SK-MEL-5 (cell line): ENCODE measurements around the gene ESPNL. TPM values are rescaled to one million over a fixed set of nuclear protein-coding genes. Genes with fewer than 3 reads are reported as not detected.

Source experiments
- DNase-seq: peaks from one replicate; pipeline ENCODE4 v3.0.0-alpha.2; 2016; ENCODE audit warnings: low read depth, low spot score
- in situ Hi-C: cut with HindIII; loops from 2 replicates; pipeline ENCODE4 v1.10.0; 2016; ENCODE audit warnings: low sequenced_read_pairs, high pct_unique_total_duplicates, low pct_unique_long_range_greater_than_20kb
- total RNA-seq: library from RNA; depleted of rRNA; stranded (reverse); fragments of >200 nt; shearing (Covaris generic); gene quantifications from 2 replicates; pipeline ENCODE4 v1.2.3, GENCODE V29; 2014

The ESPNL gene
- total RNA-seq, 1 experiment from 2014 or later: 0.29 TPM

DNA sequence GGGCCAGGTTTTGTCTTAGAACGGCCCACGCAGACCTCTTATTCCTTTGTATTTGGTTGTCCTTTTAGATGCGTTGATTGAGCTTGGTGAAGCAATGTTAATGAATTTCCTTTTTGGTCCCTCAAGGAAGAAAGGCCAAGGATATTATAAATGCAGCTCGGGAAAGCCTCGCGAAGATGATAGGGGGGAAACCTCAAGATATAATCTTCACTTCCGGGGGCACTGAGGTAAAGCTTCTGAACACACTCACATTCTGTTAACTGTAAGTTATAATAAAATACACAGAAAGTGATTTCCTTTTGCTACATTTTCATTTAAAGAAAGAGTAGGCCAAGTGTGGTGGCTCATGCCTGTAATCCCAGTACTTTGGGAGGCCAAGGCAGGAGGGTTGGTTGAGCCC lies 32.2 kb upstream of the ESPNL start:
- DNase-seq: no peak
- in situ Hi-C loops: no loop called here

DNA sequence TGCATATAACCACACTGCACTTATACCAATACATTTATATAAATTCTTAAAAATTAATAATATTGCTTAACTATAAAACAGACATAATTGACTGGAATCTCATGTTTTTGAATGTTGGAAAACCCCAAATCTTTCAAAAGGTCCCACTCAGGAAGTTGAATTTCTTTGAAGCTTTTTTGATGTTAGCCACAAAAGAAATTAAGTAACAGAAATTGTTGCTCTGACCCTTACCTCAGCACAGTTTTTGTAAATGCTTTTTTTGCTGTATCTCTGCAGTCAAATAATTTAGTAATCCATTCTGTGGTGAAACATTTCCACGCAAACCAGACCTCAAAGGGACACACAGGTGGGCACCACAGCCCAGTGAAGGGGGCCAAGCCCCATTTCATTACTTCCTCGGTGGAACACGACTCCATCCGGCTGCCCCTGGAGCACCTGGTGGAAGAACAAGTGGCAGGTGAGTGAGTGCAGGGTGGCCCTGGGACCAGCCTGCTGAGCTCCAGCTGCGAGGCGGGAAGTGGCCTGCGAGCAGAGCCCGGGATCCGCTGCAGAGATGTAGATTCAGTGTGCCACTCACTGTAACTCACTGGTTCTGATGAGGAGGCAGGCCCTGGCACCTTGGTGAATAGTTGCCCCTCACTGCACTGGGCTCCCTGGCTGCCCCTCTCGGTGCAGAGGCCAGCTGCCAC lies 31.0 kb upstream of the ESPNL start:
- in situ Hi-C loops: no loop called here
- no peak for DNase-seq

DNA sequence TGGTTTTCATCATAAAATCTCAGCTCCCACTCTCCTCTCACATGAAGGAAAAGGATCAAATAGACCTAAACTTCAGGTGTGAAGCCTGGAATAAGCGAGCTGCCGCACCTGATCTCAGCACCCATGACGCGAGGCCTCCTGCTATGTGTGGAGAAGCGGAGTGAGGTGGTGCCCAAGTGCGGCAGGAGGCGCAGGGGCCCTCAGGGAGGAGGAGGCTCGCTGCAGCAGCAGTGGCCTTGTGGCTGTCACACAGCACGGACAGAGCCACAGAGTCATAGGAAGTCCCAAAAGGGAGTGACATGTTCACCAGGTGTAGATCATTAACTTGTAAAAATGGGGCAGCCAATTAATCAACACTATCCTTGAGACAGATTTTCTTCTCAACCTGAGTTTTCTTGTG lies 30.3 kb upstream of the ESPNL start:
- in situ Hi-C loops: no loop called here

DNA sequence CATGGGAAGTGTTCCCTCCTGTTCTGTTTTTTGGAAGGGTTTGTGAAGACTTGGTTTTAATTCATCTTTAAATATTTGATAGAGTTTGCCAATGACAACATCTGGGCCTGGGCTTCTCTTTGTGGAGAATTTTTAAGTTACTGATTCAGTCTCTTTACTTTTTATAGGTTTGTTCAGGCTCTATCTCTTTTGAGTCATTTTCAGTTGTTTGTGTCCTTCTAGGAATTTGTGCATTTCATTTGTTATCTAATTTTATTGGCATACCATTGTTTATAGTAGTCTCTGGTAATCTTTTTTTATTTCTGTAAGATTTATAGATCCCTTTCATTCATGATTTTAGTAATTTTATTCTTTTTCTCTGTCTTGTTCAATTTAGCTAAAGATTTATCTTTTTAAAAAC lies 24.7 kb upstream of the ESPNL start:
- DNase-seq: no peak
- in situ Hi-C loops: no loop called here

More for the DNA sequence above, 30.3 kb upstream of the ESPNL start:
- DNase-seq: no peak

DNA sequence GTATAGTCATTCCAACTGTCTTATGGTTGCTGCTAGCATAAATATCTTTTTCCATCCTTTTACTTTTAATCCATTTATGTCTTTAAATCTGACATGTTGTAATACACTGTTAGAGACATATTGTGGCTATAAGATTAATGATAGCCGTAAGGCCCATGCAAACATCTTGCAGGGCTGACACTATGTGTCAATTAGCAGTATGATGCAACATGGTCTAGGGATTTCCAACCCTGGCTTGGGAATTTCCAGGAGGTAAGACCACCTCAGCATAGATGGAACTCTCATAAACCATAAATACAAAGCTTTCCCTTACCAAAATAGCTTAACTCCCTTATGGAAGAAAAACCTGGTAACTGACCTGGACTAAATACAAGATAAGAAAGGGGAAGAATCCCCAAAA lies 22.8 kb upstream of the ESPNL start:
- in situ Hi-C loops: no loop called here
- no peak for DNase-seq

DNA sequence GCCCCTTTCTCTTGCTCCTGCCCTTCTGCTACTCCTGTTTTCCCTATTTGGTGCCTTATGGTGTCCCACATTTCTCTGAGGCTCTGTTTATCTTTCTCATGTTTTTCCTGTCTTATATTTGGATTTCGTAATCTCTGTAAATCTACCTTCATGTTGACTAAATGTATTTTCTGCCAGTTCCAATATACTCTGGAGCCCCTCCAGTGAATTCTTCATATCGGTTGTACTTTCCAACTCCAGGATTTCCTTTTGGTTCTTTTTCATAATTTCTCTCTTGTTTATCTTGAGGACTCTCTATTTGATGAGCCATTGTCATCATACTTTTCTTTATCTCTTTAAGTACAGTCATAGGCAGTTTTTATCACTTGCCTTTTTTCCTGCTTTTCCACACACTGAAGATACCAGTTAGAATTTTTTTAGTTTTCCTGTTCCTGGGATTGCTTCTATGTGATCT lies 20.2 kb upstream of the ESPNL start:
- DNase-seq: no peak
- in situ Hi-C loops: no loop called here

DNA sequence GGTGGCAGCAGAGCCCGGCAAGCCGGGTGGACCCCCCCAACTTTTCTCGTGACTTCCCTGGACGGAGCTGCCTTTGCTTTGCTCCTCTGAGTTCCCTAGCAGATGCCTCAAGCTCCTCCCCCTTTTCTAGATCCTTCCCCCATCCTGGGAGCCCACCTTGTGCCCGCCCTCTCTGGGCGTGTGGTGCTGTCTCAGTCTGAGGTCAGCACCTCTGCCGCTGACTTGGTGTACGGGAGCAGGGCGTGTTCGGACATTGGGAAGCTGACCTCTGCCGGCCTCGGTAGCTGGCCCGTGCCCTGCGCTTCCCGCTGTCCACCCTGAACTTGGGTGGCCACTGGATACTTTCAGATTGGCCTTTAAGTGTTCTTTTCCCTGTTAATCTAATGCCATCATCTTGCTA lies 19.6 kb upstream of the ESPNL start:
- no peak for DNase-seq
- in situ Hi-C loops: no loop called here

DNA sequence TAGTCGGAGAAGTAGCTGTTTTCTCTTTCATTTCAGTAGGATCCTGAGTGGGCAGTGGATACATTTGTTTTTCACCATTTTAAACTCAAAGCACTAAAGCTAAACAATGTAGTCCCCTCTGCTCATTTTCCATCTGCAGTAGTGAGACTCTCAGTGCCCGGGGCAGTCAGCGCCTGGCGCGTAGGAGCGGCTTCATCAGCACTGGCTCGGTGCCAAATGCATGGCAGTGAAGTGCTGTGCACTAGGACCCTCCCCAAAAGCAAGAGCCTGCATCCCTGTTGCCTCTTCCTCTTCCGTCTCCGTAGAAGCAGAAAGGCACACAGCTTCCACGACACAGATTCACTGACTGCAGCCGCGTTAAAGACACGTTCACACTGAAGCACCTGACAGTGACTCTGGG lies 19.0 kb upstream of the ESPNL start:
- in situ Hi-C loops: no loop called here
- DNase-seq: no peak

DNA sequence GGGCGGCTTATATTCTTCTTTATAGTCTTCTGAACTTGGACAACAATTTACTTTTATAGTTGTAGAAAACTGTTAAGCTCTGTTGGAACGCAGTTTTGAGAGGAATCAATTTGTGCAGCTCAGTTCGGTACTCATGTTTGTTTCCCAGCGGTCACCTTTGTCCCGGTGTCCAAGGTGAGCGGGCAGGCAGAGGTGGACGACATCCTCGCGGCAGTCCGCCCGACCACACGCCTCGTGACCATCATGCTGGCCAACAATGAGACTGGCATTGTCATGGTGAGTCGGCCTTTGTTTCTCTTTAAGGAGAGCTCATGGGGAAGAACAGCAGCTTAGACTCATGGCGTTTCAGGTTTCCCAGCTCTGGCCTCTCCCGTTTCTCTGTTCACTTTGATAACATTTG lies 18.6 kb upstream of the ESPNL start:
- DNase-seq: no peak

DNA sequence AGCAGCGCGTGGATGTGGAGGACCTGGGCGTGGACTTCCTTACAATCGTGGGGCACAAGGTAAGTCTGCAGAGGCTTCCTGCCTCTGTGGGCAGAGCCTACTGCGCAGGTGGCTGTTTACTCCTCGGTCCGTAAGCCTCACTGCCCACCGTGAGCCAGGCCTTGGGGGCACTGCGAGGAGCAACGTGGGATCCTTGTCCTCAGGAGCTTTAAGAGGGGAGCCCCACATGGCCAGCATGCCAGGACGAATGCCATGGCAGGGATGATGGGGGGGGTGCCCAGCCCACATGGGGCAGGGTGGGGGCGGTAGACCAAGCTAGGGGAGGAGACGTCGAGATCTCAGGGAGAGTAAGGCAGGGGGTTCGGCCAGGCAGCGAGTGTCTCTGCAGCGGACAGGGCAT lies 18.0 kb upstream of the ESPNL start:
- in situ Hi-C loops: no loop called here
- DNase-seq: no peak

More for the DNA sequence above, 18.6 kb upstream of the ESPNL start:
- in situ Hi-C loops: no loop called here

DNA sequence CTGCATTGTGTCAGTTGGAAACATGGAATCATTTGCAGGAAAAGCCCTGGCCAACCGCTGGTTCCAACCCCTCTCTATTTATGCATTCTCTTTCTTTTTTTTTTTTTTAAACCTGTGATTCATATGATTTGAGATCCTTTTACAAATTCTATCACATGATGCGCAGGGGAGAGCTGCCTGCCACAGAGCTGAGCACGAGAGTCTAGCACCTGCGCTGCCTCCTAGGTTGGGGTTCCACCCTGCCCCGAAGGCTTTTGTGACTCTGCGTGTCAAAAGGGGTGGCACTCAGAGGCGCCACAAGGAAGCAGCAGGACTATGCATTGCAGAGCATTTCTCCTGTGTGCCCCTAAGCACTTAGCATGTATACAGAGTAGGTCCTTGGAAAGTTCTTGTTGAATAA lies 17.3 kb upstream of the ESPNL start:
- in situ Hi-C loops: no loop called here
- DNase-seq: no peak

DNA sequence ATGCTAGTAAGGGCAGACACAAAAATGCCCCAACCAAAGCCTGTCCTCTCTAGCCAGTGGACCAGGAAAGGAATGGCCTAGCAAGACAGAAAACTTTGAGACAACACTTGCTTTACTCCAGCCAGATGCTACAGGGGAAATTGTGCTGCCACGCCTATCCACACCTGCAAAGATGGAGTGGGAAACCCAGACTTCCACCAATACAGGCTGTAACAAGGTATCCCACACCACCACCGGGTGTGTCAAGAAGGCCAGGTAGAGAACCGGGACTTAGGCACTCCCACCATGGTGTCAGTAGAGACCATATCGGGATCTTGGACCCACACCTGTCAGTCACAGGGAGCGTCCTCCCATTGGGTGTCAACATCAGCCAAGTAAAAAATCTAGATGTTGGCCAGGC lies 16.2 kb upstream of the ESPNL start:
- in situ Hi-C loops: no loop called here
- no peak for DNase-seq

DNA sequence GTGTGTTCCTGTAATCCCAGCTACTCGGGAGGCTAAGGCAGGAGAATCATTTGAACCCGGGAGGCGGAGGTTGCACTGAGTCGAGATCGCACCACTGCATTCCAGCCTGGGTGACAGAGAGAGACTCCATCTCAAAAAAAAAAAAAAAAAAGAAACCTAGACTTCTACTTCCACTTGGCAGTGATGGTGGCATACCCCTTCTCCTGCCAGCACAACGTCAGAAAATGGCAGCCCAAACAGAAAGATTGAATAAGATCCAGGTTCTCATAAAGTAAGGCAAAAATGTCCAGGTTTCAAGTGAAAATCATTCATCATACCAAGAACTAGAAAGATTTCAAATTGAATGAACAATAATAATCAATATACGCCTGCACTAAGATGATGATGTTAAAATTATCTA lies 15.4 kb upstream of the ESPNL start:
- in situ Hi-C loops: no loop called here

DNA sequence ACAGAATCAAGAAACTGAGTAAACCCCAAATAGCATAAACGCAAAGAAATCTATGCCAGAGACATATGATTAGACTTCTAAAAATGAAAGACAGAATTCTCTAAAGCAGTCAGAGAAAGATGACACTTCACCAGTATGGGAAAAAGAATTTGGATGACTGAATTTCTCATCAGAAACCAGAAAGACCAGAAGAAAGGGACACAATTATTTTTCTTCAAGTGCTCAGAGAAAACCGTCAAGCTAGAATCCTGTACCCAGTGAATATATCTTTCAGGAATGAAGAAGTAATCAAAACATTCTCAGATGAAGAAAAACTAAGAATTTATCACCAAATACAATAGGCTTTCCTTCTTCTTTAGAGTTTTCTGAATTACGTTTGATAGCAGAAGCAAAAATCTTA lies 14.2 kb upstream of the ESPNL start:
- in situ Hi-C loops: no loop called here
- no peak for DNase-seq

More for the DNA sequence above, 15.4 kb upstream of the ESPNL start:
- DNase-seq: no peak

DNA sequence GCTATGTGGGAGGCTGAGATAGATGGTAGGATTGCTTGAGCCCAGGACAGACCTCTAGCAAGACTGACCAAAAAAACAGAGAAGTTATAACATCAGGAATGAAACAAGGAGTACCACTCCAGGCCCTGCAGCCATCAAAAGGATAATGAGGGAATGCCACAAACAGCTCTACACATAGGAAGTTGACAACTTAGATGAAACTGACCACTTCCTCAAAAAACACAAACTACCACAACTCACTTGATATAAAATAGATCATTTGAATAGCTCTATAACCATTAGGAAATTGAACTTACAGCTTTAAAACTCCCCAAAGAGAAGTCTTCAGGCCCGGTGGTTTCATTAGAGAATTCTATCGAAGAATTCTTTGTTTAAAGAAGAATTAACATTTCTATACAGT lies 12.9 kb upstream of the ESPNL start:
- in situ Hi-C loops: no loop called here
- DNase-seq: no peak

DNA sequence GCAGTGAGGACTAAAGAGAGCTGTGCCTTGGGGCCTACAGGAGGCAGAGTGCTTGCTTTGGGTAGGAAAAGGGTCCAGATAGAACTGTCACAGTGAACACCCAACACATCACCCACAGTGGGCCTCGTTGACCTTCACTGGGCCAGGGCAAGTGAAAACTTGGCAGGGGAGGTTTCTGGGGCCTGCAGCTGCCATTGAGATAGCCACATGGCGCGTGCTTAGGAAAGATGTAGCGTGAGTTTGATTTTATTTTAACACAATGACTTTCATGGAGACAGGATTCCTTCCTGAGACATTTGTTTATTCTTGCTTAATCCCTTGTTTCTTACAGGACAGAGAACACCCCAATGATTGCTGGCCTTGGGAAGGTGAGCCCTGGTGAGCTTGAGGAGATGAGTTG lies 9.3 kb upstream of the ESPNL start:
- in situ Hi-C loops: no loop called here
- no peak for DNase-seq

DNA sequence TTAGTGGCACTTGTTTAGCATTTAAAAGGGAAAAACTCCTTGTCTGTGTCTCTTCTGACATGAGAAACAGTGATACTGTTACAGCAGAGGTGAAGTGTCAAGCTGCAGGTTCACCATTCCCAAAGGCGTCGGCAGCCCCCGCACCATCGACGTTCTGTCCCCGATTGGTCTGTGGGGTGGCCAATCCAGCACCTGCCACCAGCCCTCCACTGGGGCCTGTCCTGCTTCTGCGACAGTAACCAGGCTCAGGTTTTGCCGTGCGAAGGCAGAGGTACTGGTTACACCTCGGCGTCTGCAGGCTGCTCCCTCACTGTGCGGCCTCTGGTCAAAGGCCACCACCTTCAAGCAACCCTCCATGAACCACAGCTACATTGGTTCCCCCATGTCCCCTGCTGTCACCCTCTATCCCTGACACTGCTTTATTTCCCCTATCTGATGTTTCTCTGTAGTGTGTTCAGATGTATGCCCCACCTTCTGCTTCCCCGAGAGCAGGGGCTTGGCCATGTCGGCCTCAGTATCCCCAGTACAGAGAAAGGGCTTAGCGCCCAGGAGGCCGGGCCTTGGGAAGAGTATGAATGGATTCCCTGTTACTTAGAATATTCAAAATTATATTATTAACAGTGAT lies 8.6 kb upstream of the ESPNL start:
- no peak for DNase-seq
- in situ Hi-C loops: no loop called here

DNA sequence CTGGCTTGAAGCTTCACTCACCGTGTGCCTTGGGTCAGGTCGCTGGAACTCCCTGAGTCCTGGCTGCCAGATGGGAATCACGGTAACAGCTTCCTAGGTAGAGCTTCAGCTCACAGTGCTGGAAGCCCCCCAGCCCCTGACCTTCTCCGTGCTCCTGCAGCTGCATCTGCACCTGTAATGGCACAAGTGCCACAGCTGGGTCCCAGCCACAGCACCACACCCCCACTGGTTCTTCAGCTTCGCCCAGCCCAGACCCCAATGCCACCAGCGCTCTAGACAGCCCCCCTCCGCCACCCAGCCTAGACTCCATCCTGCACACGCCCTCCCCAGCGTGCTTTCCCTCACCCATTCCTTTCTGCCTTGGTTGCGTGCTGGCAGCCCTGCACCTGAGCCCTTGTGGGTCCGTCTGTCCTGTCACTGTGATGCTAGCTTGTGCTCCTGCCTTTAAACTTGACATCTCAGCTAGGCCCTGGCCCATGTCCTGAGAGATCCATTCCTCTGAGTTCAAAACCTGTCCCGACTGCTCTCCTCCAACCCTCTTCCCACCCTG lies 7.6 kb upstream of the ESPNL start:
- no peak for DNase-seq
- in situ Hi-C loops: no loop called here
